DOHH2 (cell line): ENCODE measurements around the gene POU2F1.
A peak's percentile ranks its signal among the peaks of the same experiment; 100 is the strongest.

Source experiments
- H3F3A ChIP-seq: fragments of 200-600 bp; sonication (generic), shearing (Covaris generic); 2 replicates; pipeline ENCODE4 v1.6.0; 2016; ENCODE audit warnings: antibody characterized with exemption, mild to moderate bottlenecking; ENCODE audit not compliant: control insufficient read depth, insufficient read depth
- H3K27ac ChIP-seq: fragments of 200-600 bp; sonication (generic); 2 replicates; pipeline ENCODE4 v1.5.1; 2014; ENCODE audit warnings: low read depth, mild to moderate bottlenecking, low read length, moderate library complexity
- H3K27me3 ChIP-seq: fragments of 200-600 bp; sonication (generic); 2 replicates; pipeline ENCODE4 v1.6.1; 2014; ENCODE audit warnings: mild to moderate bottlenecking, low read length, mixed read lengths; ENCODE audit not compliant: control insufficient read depth
- H3K36me3 ChIP-seq: fragments of 200-600 bp; sonication (generic); 2 replicates; pipeline ENCODE4 v1.6.1; 2014; ENCODE audit warnings: mild to moderate bottlenecking, low read length, moderate library complexity, mixed read lengths; ENCODE audit not compliant: control insufficient read depth
- H3K4me1 ChIP-seq: fragments of 200-600 bp; sonication (generic); 2 replicates; pipeline ENCODE4 v1.6.1; 2014; ENCODE audit warnings: mild to moderate bottlenecking, low read length, mixed read lengths; ENCODE audit not compliant: control insufficient read depth
- H3K4me2 ChIP-seq: fragments of 200-600 bp; sonication (generic); 2 replicates; pipeline ENCODE4 v1.6.0; 2014; ENCODE audit warnings: mild to moderate bottlenecking, low read length, moderate library complexity
- H3K4me3 ChIP-seq: fragments of 200-600 bp; sonication (generic); 2 replicates; pipeline ENCODE4 v1.5.1; 2014; ENCODE audit warnings: mild to moderate bottlenecking, low read length, mixed read lengths
- H3K79me2 ChIP-seq: fragments of 200-600 bp; sonication (generic); 2 replicates; pipeline ENCODE4 v1.6.1; 2014; ENCODE audit warnings: mild to moderate bottlenecking, low read length, mixed read lengths; ENCODE audit not compliant: control insufficient read depth
- H3K9me2 ChIP-seq: fragments of 200-600 bp; sonication (generic); replicated peaks from 2 replicates; pipeline ENCODE4 v1.6.1; 2014; ENCODE audit warnings: mild to moderate bottlenecking, low read length, mixed read lengths; ENCODE audit not compliant: control insufficient read depth
- H3K9me3 ChIP-seq: fragments of 200-600 bp; sonication (generic); 2 replicates; pipeline ENCODE4 v1.6.1; 2014; ENCODE audit warnings: antibody characterized with exemption, low read length, mixed read lengths; ENCODE audit not compliant: control insufficient read depth, insufficient read depth
- H4K20me1 ChIP-seq: fragments of 200-600 bp; sonication (generic); 2 replicates; pipeline ENCODE4 v1.6.0; 2014; ENCODE audit warnings: low read depth, mild to moderate bottlenecking, antibody characterized with exemption, low read length, moderate library complexity; ENCODE audit not compliant: control insufficient read depth, insufficient read depth
- CTCF ChIP-seq: fragments of 200-600 bp; sonication (generic); IDR thresholded peaks from one replicate; pipeline ENCODE4 v1.5.1; 2014; ENCODE audit warnings: antibody characterized with exemption, mild to moderate bottlenecking, low read depth, low read length; ENCODE audit not compliant: poor library complexity, severe bottlenecking
- EZH2phosphoT487 ChIP-seq: fragments of 200-600 bp; sonication (generic); IDR thresholded peaks from 2 replicates; pipeline ENCODE4 v1.6.1; 2017; ENCODE audit warnings: borderline replicate concordance, mild to moderate bottlenecking, antibody characterized with exemption, low read length, moderate library complexity, mixed read lengths

POU2F1 gene

GRCh38 chr1:167431261-167431908 lies 210.7 kb downstream of the POU2F1 start:
- Histone ChIP-seq H3K36me3 (peaks cover 10% of the 10 kb centered on the region), H4K20me1 (no peaks in the 10 kb centered on the region), H3K4me2 (peak overlapping the region; percentile 99), H3K79me2 (no peaks in the 10 kb centered on the region), H3K9me2 (no peaks in the 10 kb centered on the region), H3K4me3 (peak overlapping the region; percentile 71), H3K9me3 (no peaks in the 10 kb centered on the region), H3K27me3 (no peaks in the 10 kb centered on the region), H3K4me1 (peaks cover 73% of the 10 kb centered on the region), H3F3A (peaks cover 37% of the 10 kb centered on the region), H3K27ac (peak overlapping the region; percentile 95)
- no peak for TF ChIP-seq CTCF
- no peak for TF ChIP-seq EZH2phosphoT487

- Histone ChIP-seq H3K4me2 (peak overlapping the region; percentile 99), H3K27ac (peak overlapping the region; percentile 95), H3K27me3 (no peaks in the 10 kb centered on the region), H3K9me2 (no peaks in the 10 kb centered on the region), H3K4me1 (peaks cover 69% of the 10 kb centered on the region), H3K9me3 (no peaks in the 10 kb centered on the region), H3K79me2 (no peaks in the 10 kb centered on the region), H3F3A (peaks cover 34% of the 10 kb centered on the region), H3K36me3 (peaks cover 10% of the 10 kb centered on the region), H3K4me3 (peak overlapping the region; percentile 71), H4K20me1 (no peaks in the 10 kb centered on the region)
- TF ChIP-seq CTCF: no peak
- no peak for TF ChIP-seq EZH2phosphoT487
Measured at GRCh38 chr1:167431909-167432650, 211.4 kb downstream of the POU2F1 start.

GRCh38 chr1:167432780-167433179 lies 212.1 kb downstream of the POU2F1 start:
- no peak for TF ChIP-seq EZH2phosphoT487
- no peak for TF ChIP-seq CTCF
- Histone ChIP-seq H3K27me3 (no peaks in the 10 kb centered on the region), H3K79me2 (no peaks in the 10 kb centered on the region), H3K4me1 (peaks cover 68% of the 10 kb centered on the region), H3K4me3 (peak overlapping the region; percentile 71), H3F3A (peaks cover 36% of the 10 kb centered on the region), H3K36me3 (peaks cover 10% of the 10 kb centered on the region), H3K27ac (peak overlapping the region; percentile 95), H3K4me2 (peak overlapping the region; percentile 99), H3K9me2 (no peaks in the 10 kb centered on the region), H3K9me3 (no peaks in the 10 kb centered on the region), H4K20me1 (no peaks in the 10 kb centered on the region)
